SW 1271 (cell line): ENCODE data around the gene AFTPH.

ENCODE experiments used
- DNase-seq, 2 experiments: peaks; one replicate each; lab custom pipeline; 2025; lab: John Stamatoyannopoulos, UW

Gene AFTPH

GRCh38 chr2:64612575-64613195 is 88.6 kb downstream of the AFTPH start:
- DNase-seq = no peak

DNA sequence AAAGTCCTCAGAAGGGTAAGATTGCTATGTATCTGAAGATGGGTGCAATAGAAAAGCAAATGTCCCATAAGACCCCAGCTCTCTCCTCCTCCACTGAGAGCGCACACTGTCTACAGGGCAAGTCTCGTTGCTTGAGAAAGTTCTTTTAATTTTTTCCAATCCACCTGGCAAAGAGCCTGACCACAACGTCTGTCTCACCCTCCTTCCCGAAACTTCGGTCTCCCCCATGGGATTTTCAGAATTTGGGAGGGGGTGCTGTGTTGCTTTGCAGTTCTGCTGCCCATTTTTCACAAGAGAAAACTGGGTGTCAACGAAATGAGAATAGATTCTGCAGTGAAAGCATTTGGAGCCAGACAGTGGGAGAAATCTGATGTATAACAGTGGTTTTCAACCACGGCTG is 89.1 kb downstream of the AFTPH start:
- DNase-seq = no peak

GRCh38 chr2:64615192-64615763 is 91.2 kb downstream of the AFTPH start:
- DNase-seq = no peak

DNA sequence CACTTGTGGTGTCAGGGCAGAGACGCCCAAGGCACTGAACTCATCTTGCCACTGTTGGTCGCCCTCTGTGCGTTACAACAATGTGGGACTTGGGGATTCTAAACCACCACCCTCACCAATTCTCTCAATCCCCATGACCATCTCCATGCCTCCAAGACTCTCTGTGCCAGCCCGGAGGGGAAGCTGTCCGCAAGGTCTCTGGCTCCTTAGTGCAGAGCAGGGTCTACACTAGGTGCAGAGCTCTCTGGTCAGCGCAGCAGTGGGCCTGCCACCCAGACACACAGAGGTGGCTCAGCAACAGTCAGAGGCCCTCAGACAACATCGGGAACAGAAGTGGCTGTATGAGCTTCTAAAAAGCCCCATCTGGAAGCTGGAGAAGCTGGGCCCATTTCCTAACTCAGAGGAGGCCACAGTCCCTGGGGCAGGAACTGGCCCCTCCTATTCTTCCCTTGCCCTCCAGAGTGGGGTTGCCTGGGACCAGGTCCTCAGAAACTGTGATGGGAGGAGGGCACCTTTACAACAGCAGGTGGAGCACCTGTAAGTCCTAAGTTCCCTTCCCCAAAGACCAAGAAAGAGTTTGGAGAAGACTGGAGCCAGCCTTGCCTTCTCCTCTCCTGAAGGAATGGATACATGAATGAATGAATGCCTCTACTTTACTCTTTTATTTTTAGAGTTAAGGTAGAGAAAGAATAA is 91.9 kb downstream of the AFTPH start:
- DNase-seq = no peak

- DNase-seq = no peak
These were observed 93.6 kb downstream of the AFTPH start for GRCh38 chr2:64617631-64618151.

DNA sequence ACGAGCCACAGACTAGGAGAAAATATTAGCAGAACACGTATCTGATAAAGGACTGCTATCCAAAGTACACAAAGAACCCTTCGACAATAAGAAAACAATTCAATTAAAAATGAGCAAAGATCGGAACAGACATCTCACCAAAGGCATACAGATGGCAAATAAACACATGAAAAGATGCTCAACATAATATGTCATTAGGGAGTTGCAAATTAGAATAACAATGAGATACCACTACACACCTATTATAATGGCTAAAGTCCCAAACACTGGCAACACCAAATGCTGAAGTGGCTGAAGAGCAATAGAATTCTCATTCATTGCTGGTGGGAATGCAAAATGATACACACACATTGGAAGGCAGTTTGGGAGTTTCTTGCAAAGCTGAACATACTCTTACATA is 96.5 kb downstream of the AFTPH start:
- DNase-seq = no peak

DNA sequence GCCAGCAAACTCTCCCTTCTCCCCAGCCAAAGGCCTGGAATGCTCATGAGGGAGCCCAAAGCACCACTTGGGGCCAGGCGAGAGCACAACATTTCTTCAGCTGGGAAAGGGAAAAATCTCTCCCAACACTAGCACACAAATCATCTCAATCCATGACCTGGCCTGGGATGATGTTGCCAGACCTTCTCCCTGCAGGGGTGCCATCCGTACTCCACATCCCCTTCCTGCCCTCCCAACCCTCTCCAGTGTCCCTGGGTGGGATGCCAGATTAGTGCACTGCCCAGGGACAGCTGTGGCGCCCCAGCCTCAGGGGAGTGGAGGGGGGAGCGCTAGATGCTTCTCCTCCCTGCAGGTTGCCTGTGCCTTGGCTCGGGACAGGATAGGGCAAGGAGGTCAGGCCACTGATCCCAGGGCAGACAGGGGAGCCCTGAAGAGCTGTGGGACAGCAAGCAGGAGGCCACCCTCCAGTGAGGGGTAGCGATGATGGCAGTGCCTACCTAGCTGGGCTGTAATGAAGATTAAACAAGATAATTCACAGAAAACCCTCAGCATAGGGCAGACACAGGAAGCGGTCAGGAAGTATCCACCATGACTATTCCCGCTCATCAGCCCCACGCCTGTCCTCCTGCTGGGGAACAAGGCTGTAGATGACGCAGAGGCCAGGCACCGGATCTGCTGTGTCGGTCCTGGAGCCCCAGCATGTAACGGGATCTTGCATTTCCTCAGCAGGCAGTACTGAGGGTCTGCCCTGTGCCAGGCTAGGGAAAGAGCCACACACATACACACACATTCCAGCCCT is 98.5 kb downstream of the AFTPH start:
- no peak for DNase-seq

GRCh38 chr2:64623242-64623850 is 99.2 kb downstream of the AFTPH start:
- DNase-seq = no peak

GRCh38 chr2:64624108-64624610 is 100.0 kb downstream of the AFTPH start:
- DNase-seq = no peak

- no peak for DNase-seq
These were observed 100.7 kb downstream of the AFTPH start for GRCh38 chr2:64624862-64625261.

GRCh38 chr2:64625299-64626145 is 101.4 kb downstream of the AFTPH start:
- DNase-seq = no peak

DNA sequence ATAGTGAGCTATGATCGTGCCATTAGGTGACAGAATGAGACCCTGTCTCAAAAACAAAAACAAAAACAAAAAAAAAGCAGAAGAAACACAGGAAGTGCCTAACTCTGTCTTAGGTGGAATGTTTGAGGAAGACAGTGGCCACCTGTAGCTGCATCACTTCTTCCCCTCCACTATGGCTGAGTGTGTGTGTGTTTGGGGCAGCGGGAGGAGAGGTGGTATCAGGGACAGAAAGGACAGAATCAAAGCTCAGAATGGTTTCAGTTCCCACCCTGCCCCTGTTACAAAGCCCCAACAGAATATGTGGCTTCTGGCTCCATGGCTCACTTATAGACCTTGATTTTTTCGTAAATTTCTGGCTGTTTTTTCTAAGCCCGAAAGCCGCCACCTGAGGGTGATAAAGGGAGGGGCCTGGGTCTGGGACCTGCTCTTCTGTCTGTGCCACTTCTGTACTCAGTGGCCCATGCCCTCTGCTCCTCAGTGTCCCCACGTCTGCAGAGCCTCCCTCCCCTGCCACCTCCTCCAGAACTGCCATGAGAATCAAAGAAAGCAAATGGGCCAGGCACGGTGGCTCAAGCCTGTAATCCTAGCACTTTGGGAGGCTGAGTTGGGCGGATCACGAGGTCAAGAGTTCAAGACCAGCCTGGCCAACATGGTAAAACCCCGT is 102.2 kb downstream of the AFTPH start:
- no peak for DNase-seq

DNA sequence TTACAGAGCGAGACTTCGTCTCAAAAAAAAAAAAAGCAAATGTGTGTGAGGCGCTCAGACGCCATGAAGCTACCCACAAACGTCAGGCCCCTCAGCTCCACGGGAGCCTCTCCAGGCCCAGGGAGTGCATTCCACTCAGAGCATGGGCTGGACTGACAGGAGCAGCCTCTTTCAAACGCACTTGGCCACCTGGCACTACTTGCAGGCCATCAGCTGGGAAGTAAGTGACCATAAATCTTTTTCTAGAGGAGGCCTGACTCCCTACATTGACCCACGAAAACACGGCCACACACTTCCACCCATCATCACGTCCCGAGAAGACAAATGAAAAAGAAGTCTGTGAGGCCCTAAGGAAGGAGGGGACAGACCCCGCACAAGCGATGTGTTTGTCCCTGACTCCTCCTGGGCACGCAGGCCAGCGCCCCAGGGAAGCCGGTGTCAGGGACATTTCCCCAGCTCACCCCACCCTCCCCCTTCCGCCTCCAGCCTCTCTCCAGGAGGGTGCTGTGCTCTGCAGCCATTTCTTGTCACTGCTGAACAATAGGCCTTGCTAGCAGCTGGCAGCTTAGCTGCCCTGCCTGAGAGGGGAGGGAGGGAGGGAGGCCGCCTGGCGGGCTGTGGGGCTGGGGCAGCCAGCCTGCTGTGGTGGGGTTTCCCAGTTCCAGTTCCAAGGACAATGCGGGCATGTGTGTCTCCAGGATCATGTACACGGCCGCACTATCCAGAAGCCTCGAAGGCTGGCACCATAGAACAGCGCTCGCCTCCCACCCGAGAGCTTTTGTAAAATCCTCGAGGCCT is 103.0 kb downstream of the AFTPH start:
- no peak for DNase-seq

DNA sequence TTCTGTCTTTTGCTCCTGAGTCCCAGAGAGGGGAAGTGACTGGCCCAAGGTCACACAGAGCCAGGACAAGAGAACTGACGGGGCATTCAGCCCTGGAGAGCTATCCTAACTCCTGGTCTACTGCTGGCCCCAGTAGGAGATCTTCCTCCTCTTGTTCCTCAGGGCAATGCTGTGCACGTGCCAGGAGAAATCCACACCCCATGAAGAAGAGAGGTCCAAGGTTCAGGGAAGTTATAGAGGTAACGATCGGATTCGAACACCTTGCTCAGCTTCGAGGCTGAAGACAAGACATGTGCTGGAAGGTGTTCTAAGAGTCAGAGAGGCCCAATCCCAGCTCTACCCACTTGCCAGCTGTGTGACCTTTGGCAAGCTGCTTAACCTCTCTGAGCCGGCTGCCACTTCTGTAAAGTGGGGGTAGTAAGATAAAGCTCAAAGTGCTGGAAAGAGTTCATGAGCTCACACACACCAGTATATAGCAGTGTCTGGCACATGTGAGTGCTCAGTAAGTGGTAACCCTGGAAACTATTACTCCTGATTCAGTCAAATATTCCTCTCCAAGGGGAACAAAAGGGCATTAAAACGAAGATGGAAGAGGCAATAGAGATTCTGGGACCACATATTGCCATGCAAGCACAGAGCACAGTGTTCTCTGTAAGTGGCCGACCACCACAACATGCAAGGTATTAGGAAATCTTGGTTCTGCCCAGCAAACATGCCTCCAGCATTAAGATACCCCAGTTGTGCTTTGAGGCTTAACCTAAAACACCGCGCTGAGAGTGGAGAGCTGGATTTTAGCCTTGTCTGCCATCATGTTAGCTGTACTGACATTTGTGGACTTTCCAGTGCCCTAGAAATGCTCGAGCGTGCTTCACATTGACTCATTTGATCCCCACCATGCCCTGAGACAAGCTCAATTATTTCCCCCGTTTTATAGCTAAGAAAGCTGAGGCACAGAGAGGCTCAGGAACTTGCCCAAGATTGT is 104.0 kb downstream of the AFTPH start:
- no peak for DNase-seq

DNA sequence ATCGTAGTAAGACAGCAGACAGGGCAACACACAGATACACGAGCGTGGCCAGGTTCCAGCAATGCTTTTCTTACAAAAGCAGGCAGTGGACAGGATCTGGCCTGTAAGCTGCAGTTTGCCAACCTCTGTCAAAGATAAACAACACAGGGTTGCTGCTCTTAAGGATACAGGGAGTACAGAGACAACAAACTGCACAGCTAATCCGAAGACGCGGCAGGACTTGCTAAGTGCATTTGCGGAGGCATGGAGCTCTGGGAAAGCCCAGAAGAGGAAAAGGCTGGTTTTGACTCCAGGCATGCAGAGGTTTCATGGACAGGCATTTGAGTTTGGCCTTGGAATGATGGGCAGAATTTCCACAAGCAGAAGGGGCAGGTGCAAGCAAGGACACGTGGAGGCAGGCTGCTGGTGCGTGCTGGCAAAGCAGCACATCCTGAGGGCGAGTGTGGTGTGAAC is 105.2 kb downstream of the AFTPH start:
- DNase-seq = no peak

- DNase-seq = no peak
These were observed 105.7 kb downstream of the AFTPH start for GRCh38 chr2:64629875-64630274.

DNA sequence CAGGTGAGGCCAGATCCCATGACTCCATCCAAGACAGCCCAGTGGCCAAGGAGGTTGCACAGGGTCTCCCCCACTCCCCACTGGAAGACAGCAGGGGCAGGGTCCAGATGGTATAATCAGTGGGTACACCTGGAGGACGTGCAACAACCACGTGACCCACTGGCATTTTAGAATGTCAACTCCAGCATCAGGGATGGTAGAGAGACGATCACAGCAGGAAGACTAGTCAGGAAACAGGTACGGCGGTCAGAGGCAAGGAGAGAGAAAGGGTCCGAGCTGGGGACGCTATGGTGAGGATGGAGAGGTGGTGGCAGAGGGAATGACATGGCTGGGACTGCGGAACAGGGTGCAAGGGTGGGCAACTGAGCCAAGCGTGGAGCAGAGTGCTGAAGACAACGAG is 106.6 kb downstream of the AFTPH start:
- DNase-seq = no peak

DNA sequence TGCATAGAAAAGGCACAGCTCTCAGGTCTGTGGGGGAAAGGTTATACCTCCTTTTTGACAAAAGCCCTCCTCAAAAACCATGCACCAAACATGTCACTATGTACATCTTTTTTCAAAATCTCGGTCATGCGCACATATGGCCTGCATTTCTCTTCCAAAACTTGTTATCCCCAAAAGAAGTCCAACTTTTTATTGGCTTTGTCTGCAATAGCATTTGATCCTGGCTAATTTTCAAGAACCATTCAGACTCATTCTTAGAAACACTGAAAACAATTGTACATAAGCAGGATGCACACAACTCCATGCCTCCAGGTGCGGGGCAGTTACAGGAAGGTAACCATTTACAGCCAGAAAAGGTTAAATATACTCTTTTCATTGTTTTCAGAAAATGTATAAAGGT is 107.6 kb downstream of the AFTPH start:
- no peak for DNase-seq
